A549 (cell line): ENCODE data around the gene MDH2. TPM values are rescaled to one million over a fixed set of nuclear protein-coding genes. Genes with fewer than 3 reads are reported as not detected.
"Not testable (repeated sequence)": the region's sequence is repeated elsewhere in the genome, so short reads cannot be mapped to it uniquely, and the experiment has no call there.

Experiments
- ATAC-seq, 2 experiments: fragments of 200-7000 bp in 1 of 2; fragments of >200 bp in 1 of 2; cut with Nextera tagmentation in 1 of 2; cut with Tn5 transposase in 1 of 2; 3 replicates each; pipeline versions ENCODE4 v1.8.0 to v1.9.1; 2018 to 2020; ENCODE audit warnings: mild to moderate bottlenecking in 1 of 2, moderate library complexity in 1 of 2
- CTCF ChIA-PET: fragments of 300-600 bp; sonication (Branson Sonifier 250); formaldehyde crosslinking; extraction: SDS; loops from one replicate; lab custom pipeline; 2021; ENCODE audit warnings: antibody characterized with exemption, inconsistent platforms; lab: Yijun Ruan, JAX
- POLR2A ChIA-PET: fragments of 350-600 bp; formaldehyde crosslinking; extraction: SDS; loops from one replicate; lab custom pipeline; 2021; ENCODE audit warnings: antibody characterized with exemption, inconsistent platforms; lab: Yijun Ruan, JAX
- DNase-seq, 2 experiments: peaks; one replicate each; pipeline versions ENCODE4 v3.0.0 to v3.0.0-alpha.2; 2011 to 2016; ENCODE audit warnings: low read depth in 1 of 2, low spot score in 1 of 2
- FAIRE-seq: peaks from 2 replicates; lab custom pipeline; 2011; peaks lifted over from hg19 to GRCh38; lab: Jason Lieb, UNC
- H3K27ac ChIP-seq, 2 experiments: fragments of >200 bp; sonication (Bioruptor Twin); formaldehyde crosslinking; 3 replicates each; pipeline ENCODE4 v1.5.1; 2016 to 2017
- H3K4me1 ChIP-seq: fragments of >200 bp; sonication (Bioruptor Twin); formaldehyde crosslinking; 3 replicates; pipeline ENCODE4 v1.6.1; 2016
- H3K4me2 ChIP-seq: fragments of >200 bp; sonication (Bioruptor Twin); formaldehyde crosslinking; 3 replicates; pipeline ENCODE4 v1.6.1; 2016
- H3K4me3 ChIP-seq: fragments of >200 bp; sonication (Bioruptor Twin); formaldehyde crosslinking; 3 replicates; pipeline ENCODE4 v1.5.1; 2016
- H3K9me3 ChIP-seq: fragments of >200 bp; sonication (Bioruptor Twin); formaldehyde crosslinking; 3 replicates; pipeline ENCODE4 v1.6.1; 2016
- ATOH8 ChIP-seq: fragments of 250-450 bp; sonication (Bioruptor Pico); IDR thresholded peaks from 2 replicates; pipeline ENCODE4 v1.5.0; 2020; ENCODE audit warnings: low read depth, mild to moderate bottlenecking, moderate library complexity
- CEBPB ChIP-seq, 2 experiments: fragments of >200 bp in 1 of 2; sonication (Bioruptor Twin) in 1 of 2; formaldehyde crosslinking in 1 of 2; IDR thresholded peaks; 2 replicates each; pipeline ENCODE4 v1.6.1; 2012 to 2016
- CHD2 ChIP-seq: fragments of 150-350 bp; IDR thresholded peaks from 2 replicates; pipeline ENCODE4 v1.6.1; 2014; ENCODE audit warnings: low read length; ENCODE audit not compliant: partially characterized antibody
- EHMT2 ChIP-seq: fragments of 200-600 bp; sonication (generic); IDR thresholded peaks from 2 replicates; pipeline ENCODE4 v1.6.1; 2016; ENCODE audit warnings: antibody characterized with exemption, low read depth, mild to moderate bottlenecking, moderate library complexity
- FOSB ChIP-seq: fragments of 250-450 bp; sonication (Bioruptor Pico); IDR thresholded peaks from 2 replicates; pipeline ENCODE4 v1.5.0; 2020; ENCODE audit warnings: mild to moderate bottlenecking, moderate library complexity
- GATA3 ChIP-seq: IDR thresholded peaks from 2 replicates; pipeline ENCODE4 v1.6.1; 2012; ENCODE audit warnings: borderline replicate concordance
- JUNB ChIP-seq: fragments of >200 bp; sonication (Bioruptor Twin); formaldehyde crosslinking; IDR thresholded peaks from 2 replicates; pipeline ENCODE4 v1.6.1; 2016
- NPAS2 ChIP-seq: fragments of 250-450 bp; sonication (Bioruptor Pico); IDR thresholded peaks from 2 replicates; pipeline ENCODE4 v1.8.0; 2022; ENCODE audit warnings: mild to moderate bottlenecking, moderate library complexity, borderline replicate concordance
- ZNF302 ChIP-seq: fragments of 250-450 bp; sonication (Bioruptor Pico); IDR thresholded peaks from 2 replicates; pipeline ENCODE4 v1.9.0; 2021; ENCODE audit warnings: inconsistent platforms, mild to moderate bottlenecking, moderate library complexity
- WGBS: methylation state at CpG from one replicate; pipeline ENCODE4 v1.1.6; 2017; ENCODE audit errors: missing lambda C conversion rate; 5-methylcytosine and 5-hydroxymethylcytosine counted together
- polyA plus RNA-seq, 4 experiments: library from polyadenylated mRNA; depleted of rRNA in 3 of 4; stranded (reverse); fragments of >200 nt; fragmentation: RNase III in 1 of 4; extraction: RNeasy Plus Mini Kit Qiagen cat#74134 plus additional on column Dnase treatment in 1 of 4; gene quantifications; 2 replicates in 3 of 4; 3 replicates in 1 of 4; pipeline ENCODE4 v1.2.3, GENCODE V29; 2011 to 2017
- TF ChIP-seq, protein P1 (sequence below): IDR thresholded peaks from 2 replicates; pipeline ENCODE4 v1.6.1; 2012; ENCODE audit warnings: low read depth, borderline replicate concordance
- TF ChIP-seq, protein P2 (sequence below): IDR thresholded peaks from 2 replicates; pipeline ENCODE4 v1.6.1; 2012
- TF ChIP-seq, protein P3 (sequence below): fragments of 150-350 bp; IDR thresholded peaks from 2 replicates; pipeline ENCODE4 v1.6.1; 2014; ENCODE audit warnings: low read depth, mild to moderate bottlenecking, low read length
- TF ChIP-seq, protein P4 (sequence below): fragments of >200 bp; sonication (Bioruptor Twin); formaldehyde crosslinking; IDR thresholded peaks from 3 replicates; pipeline ENCODE4 v1.5.1; 2016

Gene MDH2
- polyA plus RNA-seq, 2 of the 4 experiments (the other 2 are of a cell fraction) = 164 to 223 TPM

DNA sequence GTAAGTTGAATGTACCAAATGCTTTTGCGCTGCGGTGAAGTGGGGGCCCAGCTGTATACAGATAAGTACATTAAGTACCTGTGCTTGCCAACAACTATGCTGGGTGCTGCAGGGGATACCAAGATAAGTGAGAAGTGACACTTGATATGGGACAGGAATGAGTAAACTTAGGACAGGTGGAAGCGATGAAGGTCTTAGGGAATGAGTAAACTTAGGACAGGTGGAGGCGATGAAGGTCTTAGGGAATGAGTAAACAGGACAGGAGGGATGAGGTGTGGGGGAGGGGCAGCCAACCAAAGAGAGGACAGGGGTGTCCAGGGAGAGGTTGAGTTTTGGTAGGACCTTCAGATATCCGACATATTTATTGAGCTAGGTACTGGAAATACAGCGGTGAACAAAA is 1.4 kb downstream of the MDH2 start:
- H3K4me2 ChIP-seq = peak overlapping the region; percentile 95
- ChIA-PET CTCF (interaction anchor here (0.6 to 3.6 kb wide), 9 partner anchors 10 to 242 kb away, joined by 3 to 26 read pairs (median 3); no protein-coding TSS in a partner anchor), POLR2A (no interaction called here)
- H3K27ac ChIP-seq = peak overlapping the region; percentile 97 to 98; a peak in 5 of 6 replicates
- DNase-seq (no peak), ATAC-seq (no peak), FAIRE-seq (no peak)
- H3K4me3 ChIP-seq = peak overlapping the region; percentile 98
- no peaks in the 10 kb centered on the region for H3K9me3 ChIP-seq
- WGBS = 89% methylated on average over 6 of the region's 6 CpGs
- H3K4me1 ChIP-seq = peaks cover 38% of the 10 kb centered on the region
- TF ChIP-seq CHD2 (no peak), GATA3 (no peak), FOSB (CRISPR knock-in tag) (no peak), EHMT2 (no peak), ATOH8 (CRISPR knock-in tag) (no peak), ZNF302 (CRISPR knock-in tag) (no peak)
- TF ChIP-seq, protein P1, sequence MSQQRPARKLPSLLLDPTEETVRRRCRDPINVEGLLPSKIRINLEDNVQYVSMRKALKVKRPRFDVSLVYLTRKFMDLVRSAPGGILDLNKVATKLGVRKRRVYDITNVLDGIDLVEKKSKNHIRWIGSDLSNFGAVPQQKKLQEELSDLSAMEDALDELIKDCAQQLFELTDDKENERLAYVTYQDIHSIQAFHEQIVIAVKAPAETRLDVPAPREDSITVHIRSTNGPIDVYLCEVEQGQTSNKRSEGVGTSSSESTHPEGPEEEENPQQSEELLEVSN = no peak
- TF ChIP-seq, protein P2, sequence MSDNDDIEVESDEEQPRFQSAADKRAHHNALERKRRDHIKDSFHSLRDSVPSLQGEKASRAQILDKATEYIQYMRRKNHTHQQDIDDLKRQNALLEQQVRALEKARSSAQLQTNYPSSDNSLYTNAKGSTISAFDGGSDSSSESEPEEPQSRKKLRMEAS = no peak
- TF ChIP-seq, protein P3, sequence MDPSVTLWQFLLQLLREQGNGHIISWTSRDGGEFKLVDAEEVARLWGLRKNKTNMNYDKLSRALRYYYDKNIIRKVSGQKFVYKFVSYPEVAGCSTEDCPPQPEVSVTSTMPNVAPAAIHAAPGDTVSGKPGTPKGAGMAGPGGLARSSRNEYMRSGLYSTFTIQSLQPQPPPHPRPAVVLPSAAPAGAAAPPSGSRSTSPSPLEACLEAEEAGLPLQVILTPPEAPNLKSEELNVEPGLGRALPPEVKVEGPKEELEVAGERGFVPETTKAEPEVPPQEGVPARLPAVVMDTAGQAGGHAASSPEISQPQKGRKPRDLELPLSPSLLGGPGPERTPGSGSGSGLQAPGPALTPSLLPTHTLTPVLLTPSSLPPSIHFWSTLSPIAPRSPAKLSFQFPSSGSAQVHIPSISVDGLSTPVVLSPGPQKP = no peak
- TF ChIP-seq, all 56 proteins: peak for 0

- CTCF ChIA-PET = interaction anchor here (1.0 to 3.6 kb wide), 3 partner anchors 19 to 81 kb away, joined by 3 to 17 read pairs (median 3); no protein-coding TSS in a partner anchor
- ATAC-seq = no peak
- no peak for DNase-seq
- H3K4me3 ChIP-seq = no peak overlapping the region
- TF ChIP-seq CHD2 (no peak), NPAS2 (no peak), CEBPB (IDR thresholded peaks at IDR 0.05) (no peak)
- TF ChIP-seq, all 56 proteins: peak for 0
- H3K4me2 ChIP-seq = no peak overlapping the region; the same call in 2 of the 3 replicates
- peaks cover 40% of the 10 kb centered on the region for H3K4me1 ChIP-seq
- no peaks in the 10 kb centered on the region for H3K9me3 ChIP-seq
- POLR2A ChIA-PET = no interaction called here
- FAIRE-seq = no peak
- whole genome bisulfite sequencing = 92% methylated on average over 5 of the region's 5 CpGs
- H3K27ac ChIP-seq = no peak overlapping the region
These were observed 2.6 kb downstream of the MDH2 start for GRCh38 chr7:76050545-76050944.

- ChIA-PET CTCF (interaction anchor here (1.2 to 3.0 kb wide), 2 partner anchors 17 to 126 kb away, joined by 3 to 24 read pairs; no protein-coding TSS in a partner anchor), POLR2A (no interaction called here)
- FAIRE-seq = no peak
- Histone ChIP-seq H3K9me3 (no peaks in the 10 kb centered on the region), H3K4me1 (peaks cover 31% of the 10 kb centered on the region), H3K4me2 (no peak overlapping the region), H3K27ac (no peak overlapping the region), H3K4me3 (no peak overlapping the region)
- ATAC-seq = no peak
- TF ChIP-seq, protein P4, sequence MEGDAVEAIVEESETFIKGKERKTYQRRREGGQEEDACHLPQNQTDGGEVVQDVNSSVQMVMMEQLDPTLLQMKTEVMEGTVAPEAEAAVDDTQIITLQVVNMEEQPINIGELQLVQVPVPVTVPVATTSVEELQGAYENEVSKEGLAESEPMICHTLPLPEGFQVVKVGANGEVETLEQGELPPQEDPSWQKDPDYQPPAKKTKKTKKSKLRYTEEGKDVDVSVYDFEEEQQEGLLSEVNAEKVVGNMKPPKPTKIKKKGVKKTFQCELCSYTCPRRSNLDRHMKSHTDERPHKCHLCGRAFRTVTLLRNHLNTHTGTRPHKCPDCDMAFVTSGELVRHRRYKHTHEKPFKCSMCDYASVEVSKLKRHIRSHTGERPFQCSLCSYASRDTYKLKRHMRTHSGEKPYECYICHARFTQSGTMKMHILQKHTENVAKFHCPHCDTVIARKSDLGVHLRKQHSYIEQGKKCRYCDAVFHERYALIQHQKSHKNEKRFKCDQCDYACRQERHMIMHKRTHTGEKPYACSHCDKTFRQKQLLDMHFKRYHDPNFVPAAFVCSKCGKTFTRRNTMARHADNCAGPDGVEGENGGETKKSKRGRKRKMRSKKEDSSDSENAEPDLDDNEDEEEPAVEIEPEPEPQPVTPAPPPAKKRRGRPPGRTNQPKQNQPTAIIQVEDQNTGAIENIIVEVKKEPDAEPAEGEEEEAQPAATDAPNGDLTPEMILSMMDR = no peak
- no peak for TF ChIP-seq NPAS2
- no peak for TF ChIP-seq GATA3
- no peak for TF ChIP-seq JUNB
- WGBS = 94% methylated on average over 4 of the region's 4 CpGs
- no peak for DNase-seq
These were observed 3.9 kb downstream of the MDH2 start for GRCh38 chr7:76051840-76052239.

DNA sequence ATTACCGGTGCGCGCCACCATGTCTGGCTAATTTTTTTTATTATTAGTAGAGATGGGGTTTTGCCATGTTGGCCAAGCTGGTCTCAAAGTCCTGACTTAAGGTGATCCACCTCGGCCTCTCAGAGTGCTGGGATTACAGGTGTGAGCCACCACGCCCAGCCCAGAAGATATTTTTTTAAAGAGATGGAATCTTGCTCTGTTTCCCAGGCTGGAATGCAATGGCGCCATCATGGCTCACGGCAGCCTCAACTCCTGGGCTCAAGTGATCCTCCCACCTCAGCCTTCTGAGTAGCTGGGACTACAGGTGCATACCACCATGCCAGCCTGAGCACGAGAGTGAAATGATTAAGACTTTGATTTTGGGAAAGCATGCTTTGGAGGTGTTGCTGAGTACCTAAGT is 4.8 kb downstream of the MDH2 start:
- CTCF ChIA-PET = interaction anchor here (1.2 to 3.0 kb wide), 4 partner anchors 16 to 125 kb away, joined by 3 to 24 read pairs (median 4); no protein-coding TSS in a partner anchor
- H3K4me3 ChIP-seq, H3K9me3 ChIP-seq, DNase-seq, FAIRE-seq, H3K27ac ChIP-seq, H3K4me2 ChIP-seq, ATAC-seq, POLR2A ChIA-PET: not testable (repeated sequence)
- WGBS = 89% methylated on average over 8 of the region's 8 CpGs
- peaks cover 29% of the 10 kb centered on the region for H3K4me1 ChIP-seq
